GM19239 (cell line): ENCODE measurements around the gene PTPRN2.

Experiments
- DNase-seq: peaks from one replicate; pipeline ENCODE4 v3.0.0; 2011; ENCODE audit warnings: low spot score; ENCODE audit not compliant: insufficient read length
- FAIRE-seq: peaks from 2 replicates; lab custom pipeline; 2011; peaks lifted over from hg19 to GRCh38; lab: Jason Lieb, UNC

The PTPRN2 gene

GRCh38 chr7:157664871-157665633 is 922.6 kb downstream of the PTPRN2 start:
- DNase-seq (no peak), FAIRE-seq (no peak)

- DNase-seq (no peak), FAIRE-seq (no peak)
These were observed 923.6 kb downstream of the PTPRN2 start for GRCh38 chr7:157664034-157664433.

DNA sequence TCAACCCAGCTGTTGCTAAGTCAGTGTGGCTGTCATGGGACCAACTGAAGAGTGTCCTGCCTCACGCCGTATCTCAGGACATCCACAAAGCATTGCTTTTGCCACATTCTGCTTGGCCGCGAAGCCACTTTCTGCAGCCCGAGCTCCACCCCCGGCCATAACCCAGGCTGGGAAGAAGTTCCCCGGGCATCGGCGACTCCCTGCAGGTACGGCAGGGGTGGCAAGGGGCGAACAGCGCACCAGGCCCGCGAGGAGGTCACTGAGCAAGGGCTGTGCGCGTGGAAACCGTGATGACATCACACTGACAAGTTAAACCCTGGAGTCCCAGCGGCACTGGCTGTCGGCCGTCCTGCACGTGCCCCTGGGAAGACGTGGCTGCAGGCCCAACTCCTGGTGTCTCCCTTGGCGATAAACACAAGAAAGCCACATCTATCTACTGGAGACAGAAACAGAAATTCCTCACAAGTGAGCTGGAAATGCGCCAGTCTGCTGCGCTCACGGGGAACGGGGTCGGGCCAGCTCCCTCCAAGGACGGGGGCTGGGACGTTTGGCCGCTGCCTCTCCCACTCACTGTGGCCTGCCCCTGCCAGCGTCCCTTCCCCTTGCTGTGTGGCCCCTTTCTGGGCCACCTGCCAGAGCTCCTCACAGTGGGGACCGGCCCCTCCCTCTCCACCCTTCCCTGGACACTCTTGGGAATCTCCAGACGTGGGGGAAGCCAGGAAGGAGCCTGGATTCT is 924.5 kb downstream of the PTPRN2 start:
- DNase-seq (no peak), FAIRE-seq (no peak)

- no peak for DNase-seq
- FAIRE-seq = no peak
These were observed 925.4 kb downstream of the PTPRN2 start for GRCh38 chr7:157662110-157662791.

DNA sequence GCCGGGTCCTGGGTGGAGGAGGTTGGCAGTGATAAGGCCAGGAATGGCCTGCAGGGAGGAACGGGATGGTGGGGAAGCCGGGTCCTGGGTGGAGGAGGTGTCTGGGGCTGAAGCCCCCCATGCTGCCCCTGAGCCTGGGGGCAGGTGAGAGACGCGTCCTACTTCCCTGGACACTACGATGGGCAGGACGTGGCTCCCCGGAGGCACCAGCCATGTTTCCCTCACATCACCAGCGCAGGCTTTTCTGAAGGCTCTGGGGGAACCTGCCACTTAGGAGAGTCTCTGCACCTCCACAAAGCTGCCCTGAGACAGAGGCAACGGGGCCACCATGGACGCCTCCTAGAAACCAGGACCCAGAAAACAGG is 926.0 kb downstream of the PTPRN2 start:
- FAIRE-seq = no peak
- no peak for DNase-seq

DNA sequence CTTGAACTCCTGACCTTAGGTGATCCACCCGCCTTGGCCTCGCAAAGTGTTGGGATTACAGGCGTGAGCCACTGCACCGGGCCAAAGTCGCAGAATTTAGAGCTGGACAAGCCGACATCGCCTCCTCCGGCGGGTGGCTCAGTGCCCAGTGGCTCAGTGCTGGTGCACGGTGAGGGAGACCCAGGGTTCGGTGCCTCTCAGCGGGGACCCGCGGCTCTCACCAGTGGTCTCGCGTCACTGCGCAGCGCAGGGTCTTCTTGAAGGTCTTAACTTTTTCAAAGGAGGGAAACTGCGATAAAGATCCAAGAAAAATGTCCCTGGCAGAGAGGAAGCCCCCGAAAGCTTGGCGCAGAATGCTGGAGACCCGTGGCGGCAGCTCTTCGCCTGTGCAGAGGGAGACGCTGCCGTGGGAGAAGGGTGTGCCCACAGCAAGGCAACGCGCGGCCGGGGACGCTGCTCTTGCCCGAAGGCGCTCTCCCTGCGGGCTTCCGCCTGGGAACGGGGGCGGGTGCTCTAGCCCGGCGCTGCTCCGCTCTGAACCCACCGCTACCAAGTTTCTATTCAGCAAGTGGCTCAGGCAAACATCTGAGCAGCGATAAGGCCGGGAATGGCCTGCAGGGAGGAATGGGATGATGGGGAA is 926.5 kb downstream of the PTPRN2 start:
- FAIRE-seq (no peak), DNase-seq (no peak)

DNA sequence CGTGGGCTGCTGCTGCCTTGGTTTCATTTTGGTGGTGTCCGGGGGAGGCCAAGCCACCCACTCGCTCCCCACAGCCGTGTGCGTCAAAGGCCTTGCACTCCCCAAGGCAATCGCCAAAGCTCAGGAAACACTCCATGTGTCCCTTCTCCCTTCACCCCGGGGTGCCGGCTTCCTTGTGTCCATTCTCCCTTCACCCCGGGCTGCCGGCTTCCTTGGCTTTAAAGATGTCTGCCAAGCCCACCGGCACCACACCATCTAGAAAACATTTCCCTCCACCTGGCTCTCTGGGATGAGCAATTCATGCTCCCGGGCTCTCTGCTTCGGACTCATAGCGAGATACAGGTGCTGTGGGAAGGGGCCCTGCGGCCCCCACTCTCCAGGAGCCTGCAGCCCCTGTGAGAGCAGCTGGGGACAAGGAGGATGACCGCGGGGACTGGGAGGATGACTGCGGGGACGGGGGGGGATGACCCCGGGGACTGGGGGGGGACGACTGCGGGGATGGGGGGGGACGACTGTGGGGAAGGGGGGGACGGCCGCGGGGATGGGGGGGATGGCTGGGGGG is 928.7 kb downstream of the PTPRN2 start:
- FAIRE-seq (no peak), DNase-seq (no peak)

DNA sequence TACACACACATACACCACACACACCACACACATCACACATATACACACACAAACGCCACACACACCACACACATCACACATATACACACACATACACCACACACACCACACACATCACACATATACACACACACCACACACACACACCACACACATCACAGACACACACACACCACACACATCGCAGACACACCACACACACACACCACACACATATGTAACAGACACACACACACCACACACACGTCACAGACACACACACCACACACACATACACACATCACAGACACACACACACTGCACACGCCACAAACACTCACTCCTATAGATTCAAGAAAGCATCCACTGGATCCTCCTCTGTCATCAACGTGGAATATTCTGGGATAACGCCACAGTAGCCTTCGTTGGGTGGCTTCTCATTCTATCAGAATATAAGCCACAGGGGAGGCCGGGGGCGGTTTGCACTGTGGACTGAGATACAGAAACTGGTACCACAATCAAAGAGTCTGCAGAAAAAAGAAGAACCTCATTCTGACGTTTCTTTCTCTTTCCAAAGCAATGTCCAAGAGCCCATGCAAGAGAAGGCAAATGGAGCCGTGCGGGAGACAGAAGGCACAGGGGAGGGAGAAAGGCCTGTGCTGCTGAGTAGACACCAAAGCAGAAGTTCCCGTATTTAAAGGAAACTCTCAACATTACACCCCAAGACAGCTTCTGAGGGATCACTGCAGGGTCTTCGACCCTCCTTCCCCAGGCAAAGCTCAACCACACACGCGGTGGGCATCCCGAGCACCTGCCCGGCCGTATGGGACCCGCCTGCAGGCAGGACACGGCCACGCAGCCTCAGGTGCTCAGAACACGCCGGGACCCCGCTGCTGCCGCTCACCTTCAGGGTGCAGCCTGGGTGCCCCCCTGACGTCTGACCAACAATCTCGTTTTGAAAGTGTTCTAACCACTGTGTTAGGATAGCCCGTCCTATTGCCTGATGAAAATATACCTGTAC is 929.6 kb downstream of the PTPRN2 start:
- DNase-seq = no peak
- FAIRE-seq = no peak

GRCh38 chr7:157656195-157656769 is 931.3 kb downstream of the PTPRN2 start:
- FAIRE-seq = no peak

GRCh38 chr7:157654350-157654749 is 933.3 kb downstream of the PTPRN2 start:
- no peak for DNase-seq
- no peak for FAIRE-seq

More at GRCh38 chr7:157656195-157656769, 931.3 kb downstream of the PTPRN2 start:
- DNase-seq = no peak

DNA sequence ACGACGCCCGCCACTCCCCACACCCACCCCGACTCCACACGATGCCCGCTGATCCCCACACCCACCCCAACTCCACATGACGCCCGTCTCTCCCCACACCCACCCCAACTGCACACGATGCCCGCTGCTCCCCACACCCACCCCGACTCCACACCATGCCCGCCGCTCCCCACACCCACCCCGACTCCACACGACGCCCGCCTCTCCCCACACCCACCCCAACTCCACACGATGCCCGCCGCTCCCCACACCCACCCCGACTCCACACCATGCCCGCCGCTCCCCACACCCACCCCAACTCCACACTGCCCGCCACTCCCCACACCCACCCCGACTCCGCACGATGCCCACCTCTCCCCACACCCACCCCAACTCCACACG is 933.8 kb downstream of the PTPRN2 start:
- no peak for FAIRE-seq
- DNase-seq = no peak

GRCh38 chr7:157652954-157653826 is 934.4 kb downstream of the PTPRN2 start:
- DNase-seq = no peak
- FAIRE-seq = no peak

GRCh38 chr7:157652161-157652953 is 935.3 kb downstream of the PTPRN2 start:
- DNase-seq (no peak), FAIRE-seq (no peak)

DNA sequence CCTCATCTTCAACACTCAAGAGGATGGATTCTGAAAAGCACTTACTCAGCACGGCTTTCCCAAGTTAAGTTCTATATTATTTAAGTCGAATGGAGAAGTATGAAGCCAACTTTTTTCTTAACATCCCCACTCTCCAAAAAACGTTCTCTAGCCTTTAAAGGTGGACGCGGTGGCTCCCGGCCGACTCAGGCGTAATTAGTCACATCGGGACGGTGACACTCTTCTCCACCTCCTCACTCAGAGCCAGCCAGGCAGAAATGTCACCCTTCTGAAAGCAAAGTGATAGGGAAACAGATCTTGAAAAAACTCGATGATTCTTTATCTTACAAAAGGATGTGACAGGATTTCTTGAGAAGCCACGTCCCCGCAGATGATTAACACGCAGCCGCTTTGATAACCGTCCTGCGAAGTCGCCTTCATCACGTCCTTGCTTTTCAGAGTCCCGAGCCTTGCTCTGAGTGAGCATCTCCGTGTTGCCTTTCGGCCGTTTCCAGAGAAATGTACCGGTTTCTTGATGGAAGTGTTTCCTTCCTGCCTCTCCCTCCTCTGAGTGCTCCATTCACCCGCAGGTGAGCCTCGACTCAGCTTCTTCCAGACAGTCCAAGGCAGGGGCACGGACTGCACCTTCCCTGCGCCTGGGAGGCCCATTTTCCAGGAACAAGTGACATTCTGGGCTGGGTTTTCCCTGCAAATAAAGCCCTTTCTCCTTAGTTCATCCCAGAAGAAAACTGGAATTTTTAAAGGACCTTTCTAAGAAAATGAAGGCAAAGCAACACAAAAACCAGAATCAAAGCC is 936.1 kb downstream of the PTPRN2 start:
- no peak for FAIRE-seq

DNA sequence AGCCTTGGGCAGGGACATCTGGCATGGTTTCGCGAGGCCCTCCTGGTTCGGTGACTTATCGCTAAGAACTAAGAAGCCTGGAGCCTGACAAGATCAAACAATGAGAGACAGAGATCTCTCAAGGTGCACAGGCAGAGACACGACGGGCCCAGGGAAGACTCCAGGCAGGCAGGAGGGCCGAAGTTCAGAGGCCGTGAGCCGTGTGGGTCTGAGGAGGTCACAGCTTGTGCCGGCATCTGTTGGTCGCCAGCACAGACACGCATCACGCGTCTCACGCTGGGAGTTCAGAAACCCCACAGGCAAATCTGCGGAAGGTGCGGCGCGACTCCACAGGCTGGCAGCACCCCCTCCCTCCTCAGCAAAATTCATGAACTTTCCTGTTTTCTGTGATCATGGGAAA is 936.8 kb downstream of the PTPRN2 start:
- FAIRE-seq = no peak
- DNase-seq = no peak

More for the DNA sequence above, 936.1 kb downstream of the PTPRN2 start:
- DNase-seq = no peak

DNA sequence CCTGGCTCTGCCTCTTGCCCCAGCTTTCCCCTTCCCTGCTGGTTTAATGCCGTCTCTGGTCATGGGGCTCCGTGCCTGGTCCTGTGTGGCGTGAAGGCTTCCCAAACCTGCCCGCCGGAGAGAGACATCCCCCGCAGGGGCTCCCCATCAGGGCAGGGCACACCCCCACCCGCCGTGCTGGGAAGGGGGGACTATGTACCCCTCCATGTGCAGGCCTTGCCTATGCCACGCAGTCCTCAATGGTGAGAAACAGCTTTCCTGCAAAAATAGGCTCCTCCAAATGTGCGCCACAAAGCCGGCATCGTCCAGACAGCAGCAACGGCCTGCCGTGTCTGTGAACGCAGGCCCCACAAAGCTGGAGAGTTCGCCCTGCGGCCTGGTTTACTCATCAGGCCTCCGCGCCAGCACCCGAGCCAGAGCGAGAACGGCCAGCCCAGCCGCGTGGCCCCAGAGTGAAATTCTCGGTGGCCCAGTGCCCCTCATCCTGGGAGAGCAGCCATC is 937.4 kb downstream of the PTPRN2 start:
- DNase-seq (no peak), FAIRE-seq (no peak)
